GM15510 (cell line): ENCODE measurements around the gene MYL2.

Experiments used
- POLR2A ChIP-seq: IDR thresholded peaks from 3 replicates; pipeline ENCODE4 v1.6.1; 2011; ENCODE audit warnings: borderline replicate concordance; ENCODE audit not compliant: insufficient read length; ENCODE audit errors: extremely low read depth

MYL2 gene

DNA sequence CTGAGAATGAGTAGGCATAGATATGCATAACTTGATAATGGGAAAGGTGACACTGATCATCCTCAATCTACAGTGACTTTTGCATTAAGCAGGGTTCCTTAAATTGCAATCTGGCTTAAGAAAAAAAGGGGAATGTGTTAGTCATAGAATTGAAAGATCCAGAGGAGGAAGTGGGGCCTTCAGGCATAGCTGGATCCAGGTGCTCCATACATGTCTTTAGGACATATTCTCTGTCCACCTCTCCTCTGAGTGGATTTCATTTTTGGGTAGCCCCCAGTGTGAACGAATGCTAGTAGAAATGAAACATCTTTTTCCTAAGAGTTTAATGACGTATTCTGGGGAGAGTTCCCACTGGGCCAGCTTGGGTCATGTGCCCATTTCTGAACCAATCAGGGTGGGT lies 46.0 kb downstream of the MYL2 start:
- TF ChIP-seq POLR2A = no peak

GRCh38 chr12:110872100-110872499 lies 48.3 kb downstream of the MYL2 start:
- no peak for TF ChIP-seq POLR2A

- TF ChIP-seq POLR2A = no peak
Measured at GRCh38 chr12:110869803-110870202, 50.6 kb downstream of the MYL2 start.

GRCh38 chr12:110869026-110869425 lies 51.4 kb downstream of the MYL2 start:
- TF ChIP-seq POLR2A = no peak

DNA sequence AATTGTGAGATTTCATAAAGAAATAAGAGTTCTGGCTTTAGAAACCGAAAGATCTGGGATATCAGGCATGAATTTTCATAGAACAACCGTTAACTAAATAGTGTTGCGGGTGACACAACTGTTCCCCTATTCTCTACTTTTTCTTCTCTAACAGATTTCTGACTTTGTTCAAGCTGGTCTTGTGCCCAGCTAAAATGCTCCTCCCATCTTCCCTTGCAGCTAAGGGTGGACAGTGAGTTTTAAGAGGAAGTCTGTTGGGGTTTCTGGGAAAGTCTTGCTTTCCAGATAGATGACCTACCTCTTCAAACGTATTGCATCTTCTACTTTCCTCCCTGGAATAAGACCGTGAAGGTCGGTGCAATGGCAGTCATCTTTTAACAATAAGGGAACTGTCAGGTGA lies 54.9 kb downstream of the MYL2 start:
- no peak for TF ChIP-seq POLR2A

DNA sequence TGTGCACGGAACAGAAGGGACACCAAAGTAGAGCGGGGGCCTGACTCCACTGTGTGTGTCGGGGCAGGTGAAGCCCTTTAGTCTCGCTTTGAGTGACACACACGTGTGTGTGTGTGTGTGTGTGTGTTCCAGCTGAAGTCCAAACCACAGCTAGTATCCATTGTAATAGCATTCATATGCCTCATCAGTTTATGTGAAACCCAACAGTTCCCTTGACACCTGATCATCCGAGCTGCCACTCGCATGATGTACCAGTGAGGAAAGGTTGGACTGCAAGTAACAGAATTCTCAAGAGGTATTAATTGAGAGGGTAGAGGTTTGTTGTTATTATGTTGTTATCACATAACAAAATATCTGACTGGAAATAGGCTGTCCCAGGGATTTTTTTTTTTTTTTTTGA lies 57.2 kb downstream of the MYL2 start:
- TF ChIP-seq POLR2A = no peak

- no peak for TF ChIP-seq POLR2A
Measured at GRCh38 chr12:110862329-110862728, 58.0 kb downstream of the MYL2 start.

GRCh38 chr12:110861729-110862128 lies 58.6 kb downstream of the MYL2 start:
- TF ChIP-seq POLR2A = no peak
